ENCODE results near the gene CACNB2.

DNA sequence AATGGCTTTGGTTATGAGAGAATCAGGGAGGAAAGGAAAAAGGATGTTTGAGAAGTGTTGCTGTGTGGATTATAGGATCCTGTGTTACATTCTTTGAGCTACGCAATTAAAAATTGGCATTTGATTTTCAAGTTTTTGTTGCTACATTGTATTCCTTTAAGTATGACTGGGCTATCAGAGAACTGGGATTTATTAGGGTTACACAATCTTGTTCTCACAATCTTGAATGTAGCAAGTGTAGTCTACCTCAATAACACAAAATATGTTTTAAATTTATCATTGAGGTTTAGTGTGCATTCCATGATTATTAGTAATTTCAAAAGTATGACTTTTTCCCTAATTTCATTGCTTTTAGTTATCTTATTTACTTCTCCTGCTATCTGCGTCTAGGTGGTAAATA lies 113.9 kb downstream of the CACNB2 start:
- TF ChIP-seq, protein P1, sequence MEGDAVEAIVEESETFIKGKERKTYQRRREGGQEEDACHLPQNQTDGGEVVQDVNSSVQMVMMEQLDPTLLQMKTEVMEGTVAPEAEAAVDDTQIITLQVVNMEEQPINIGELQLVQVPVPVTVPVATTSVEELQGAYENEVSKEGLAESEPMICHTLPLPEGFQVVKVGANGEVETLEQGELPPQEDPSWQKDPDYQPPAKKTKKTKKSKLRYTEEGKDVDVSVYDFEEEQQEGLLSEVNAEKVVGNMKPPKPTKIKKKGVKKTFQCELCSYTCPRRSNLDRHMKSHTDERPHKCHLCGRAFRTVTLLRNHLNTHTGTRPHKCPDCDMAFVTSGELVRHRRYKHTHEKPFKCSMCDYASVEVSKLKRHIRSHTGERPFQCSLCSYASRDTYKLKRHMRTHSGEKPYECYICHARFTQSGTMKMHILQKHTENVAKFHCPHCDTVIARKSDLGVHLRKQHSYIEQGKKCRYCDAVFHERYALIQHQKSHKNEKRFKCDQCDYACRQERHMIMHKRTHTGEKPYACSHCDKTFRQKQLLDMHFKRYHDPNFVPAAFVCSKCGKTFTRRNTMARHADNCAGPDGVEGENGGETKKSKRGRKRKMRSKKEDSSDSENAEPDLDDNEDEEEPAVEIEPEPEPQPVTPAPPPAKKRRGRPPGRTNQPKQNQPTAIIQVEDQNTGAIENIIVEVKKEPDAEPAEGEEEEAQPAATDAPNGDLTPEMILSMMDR (IDR thresholded peaks at IDR 0.05): no peak
- TF ChIP-seq POLR2A (IDR thresholded peaks at IDR 0.05): no peak
- no peak for TF ChIP-seq EP300 (IDR thresholded peaks at IDR 0.05)

Measured in tibial nerve (tissue), 4 donors.